OCI-LY1 (cell line): ENCODE data around the gene ZYG11B.
"Not testable (repeated sequence)": the region's sequence is repeated elsewhere in the genome, so short reads cannot be mapped to it uniquely, and the experiment has no call there.

ENCODE experiments used
- H2AFZ ChIP-seq: fragments of 200-600 bp; sonication (generic), shearing (Covaris generic); 2 replicates; pipeline ENCODE4 v1.6.0; 2014; ENCODE audit warnings: antibody characterized with exemption, mild to moderate bottlenecking, low read length
- H3F3A ChIP-seq: fragments of 200-600 bp; sonication (generic), shearing (Covaris generic); 2 replicates; pipeline ENCODE4 v1.6.0; 2014; ENCODE audit warnings: mild to moderate bottlenecking, antibody characterized with exemption, low read length, moderate library complexity; ENCODE audit not compliant: insufficient read depth
- H3K27ac ChIP-seq: fragments of 200-600 bp; sonication (generic); 2 replicates; pipeline ENCODE4 v1.5.1; 2014; ENCODE audit warnings: low read length, mixed run types, mild to moderate bottlenecking, low read depth; ENCODE audit not compliant: poor library complexity, severe bottlenecking
- H3K27me3 ChIP-seq: fragments of 200-600 bp; sonication (generic); 2 replicates; pipeline ENCODE4 v1.6.0; 2014; ENCODE audit warnings: antibody characterized with exemption, mild to moderate bottlenecking, low read length, moderate library complexity; ENCODE audit not compliant: insufficient read depth
- H3K36me3 ChIP-seq: fragments of 200-600 bp; sonication (generic); 2 replicates; pipeline ENCODE4 v1.6.1; 2014; ENCODE audit warnings: mild to moderate bottlenecking, antibody characterized with exemption, low read length, moderate library complexity, mixed read lengths; ENCODE audit not compliant: insufficient read depth
- H3K4me1 ChIP-seq: fragments of 200-600 bp; sonication (generic); 2 replicates; pipeline ENCODE4 v1.5.1; 2014; ENCODE audit warnings: mild to moderate bottlenecking, low read length, moderate library complexity; ENCODE audit not compliant: insufficient read depth, severe bottlenecking
- H3K4me2 ChIP-seq: fragments of 200-600 bp; sonication (generic), shearing (Covaris generic); 2 replicates; pipeline ENCODE4 v1.6.1; 2014; ENCODE audit warnings: low read length
- H3K4me3 ChIP-seq: fragments of 200-600 bp; sonication (generic); 2 replicates; pipeline ENCODE4 v1.5.1; 2014; ENCODE audit warnings: low read length, low read depth, mild to moderate bottlenecking, mixed read lengths; ENCODE audit not compliant: poor library complexity, severe bottlenecking
- H3K79me2 ChIP-seq: fragments of 200-600 bp; shearing (Covaris generic); 2 replicates; pipeline ENCODE4 v1.6.1; 2016; ENCODE audit warnings: mixed run types, low read length, mixed read lengths; ENCODE audit not compliant: insufficient read depth
- H3K9ac ChIP-seq: fragments of 200-600 bp; sonication (generic), shearing (Covaris generic); 2 replicates; pipeline ENCODE4 v1.6.1; 2014; ENCODE audit warnings: mild to moderate bottlenecking, low read length, mixed read lengths
- H3K9me2 ChIP-seq: fragments of 200-600 bp; sonication (generic), shearing (Covaris generic); 2 replicates; pipeline ENCODE4 v1.6.1; 2014; ENCODE audit warnings: low read depth, mild to moderate bottlenecking, low read length, mixed read lengths
- H3K9me3 ChIP-seq: fragments of 200-600 bp; shearing (Covaris generic); 2 replicates; pipeline ENCODE4 v1.6.1; 2014; ENCODE audit warnings: low read length, mixed read lengths
- H4K20me1 ChIP-seq: fragments of 200-600 bp; sonication (generic), shearing (Covaris generic); 2 replicates; pipeline ENCODE4 v1.6.0; 2016; ENCODE audit warnings: mild to moderate bottlenecking, low read length; ENCODE audit not compliant: insufficient read depth
- CTCF ChIP-seq: fragments of 200-600 bp; sonication (generic), shearing (Covaris generic); IDR thresholded peaks from 2 replicates; pipeline ENCODE4 v1.5.1; 2017; ENCODE audit warnings: mild to moderate bottlenecking, antibody characterized with exemption, low read length, moderate library complexity, mixed read lengths
- EZH2 ChIP-seq: fragments of 200-600 bp; sonication (generic), shearing (Covaris generic); IDR thresholded peaks from 2 replicates; pipeline ENCODE4 v1.8.0; 2017; ENCODE audit warnings: borderline replicate concordance, mixed run types, mild to moderate bottlenecking, antibody characterized with exemption, low read length, moderate library complexity, mixed read lengths

ZYG11B gene

GRCh38 chr1:52825868-52826267 is 99.6 kb downstream of the ZYG11B start:
- H3F3A ChIP-seq, result no peaks in the 10 kb centered on the region
- peaks cover 6% of the 10 kb centered on the region; the same call in 1 of the 2 replicates for H3K36me3 ChIP-seq
- H3K9ac ChIP-seq, result no peak overlapping the region
- no peak overlapping the region for H3K4me2 ChIP-seq
- no peaks in the 10 kb centered on the region for H3K79me2 ChIP-seq
- TF ChIP-seq EZH2, result no peak
- peak; percentile 48 for TF ChIP-seq CTCF
- H4K20me1 ChIP-seq, result no peaks in the 10 kb centered on the region
- no peak overlapping the region for H3K27ac ChIP-seq
- no peaks in the 10 kb centered on the region for H3K9me3 ChIP-seq
- H3K4me1 ChIP-seq, result no peaks in the 10 kb centered on the region
- no peaks in the 10 kb centered on the region for H3K27me3 ChIP-seq
- H2AFZ ChIP-seq, result no peak overlapping the region
- no peaks in the 10 kb centered on the region for H3K9me2 ChIP-seq
- no peak overlapping the region for H3K4me3 ChIP-seq

- H3K27ac ChIP-seq, result no peak overlapping the region
- no peak for TF ChIP-seq CTCF
- TF ChIP-seq EZH2, result no peak
- no peak overlapping the region for H3K4me3 ChIP-seq
- H3K9me3 ChIP-seq, result no peaks in the 10 kb centered on the region
- no peaks in the 10 kb centered on the region; the same call in 1 of the 2 replicates for H3K27me3 ChIP-seq
- no peaks in the 10 kb centered on the region for H4K20me1 ChIP-seq
- no peaks in the 10 kb centered on the region for H3K36me3 ChIP-seq
- H3K79me2 ChIP-seq, result no peaks in the 10 kb centered on the region
- no peak overlapping the region for H2AFZ ChIP-seq
- no peaks in the 10 kb centered on the region for H3K4me1 ChIP-seq
- H3K9me2 ChIP-seq, result no peaks in the 10 kb centered on the region
- no peak overlapping the region for H3K4me2 ChIP-seq
- H3K9ac ChIP-seq, result no peak overlapping the region
- no peaks in the 10 kb centered on the region for H3F3A ChIP-seq
Measured at GRCh38 chr1:52834798-52835197, 108.5 kb downstream of the ZYG11B start.

GRCh38 chr1:52836035-52836434 is 109.8 kb downstream of the ZYG11B start:
- Histone ChIP-seq H3K79me2 (no peaks in the 10 kb centered on the region), H3K4me3 (no peak overlapping the region), H3K27me3 (no peaks in the 10 kb centered on the region; the same call in 1 of the 2 replicates), H3K9me2 (no peaks in the 10 kb centered on the region), H3K4me2 (no peak overlapping the region), H4K20me1 (no peaks in the 10 kb centered on the region), H3K9me3 (no peaks in the 10 kb centered on the region), H3K36me3 (no peaks in the 10 kb centered on the region), H3K27ac (no peak overlapping the region), H3F3A (no peaks in the 10 kb centered on the region), H2AFZ (no peak overlapping the region), H3K9ac (no peak overlapping the region), H3K4me1 (no peaks in the 10 kb centered on the region)
- no peak for TF ChIP-seq CTCF
- no peak for TF ChIP-seq EZH2

- not testable (repeated sequence) for H3K9me2 ChIP-seq, H3K9ac ChIP-seq, H3K79me2 ChIP-seq, H3K4me2 ChIP-seq, H3K4me1 ChIP-seq, H4K20me1 ChIP-seq, H3K4me3 ChIP-seq, H3K9me3 ChIP-seq, H3K27ac ChIP-seq, H2AFZ ChIP-seq, H3K36me3 ChIP-seq, H3K27me3 ChIP-seq, H3F3A ChIP-seq
Measured at GRCh38 chr1:52839175-52839574, 112.9 kb downstream of the ZYG11B start.
